ENCODE data around the gene NAGLU. TPM values are rescaled to one million over a fixed set of nuclear protein-coding genes. Genes with fewer than 3 reads are reported as not detected.

The NAGLU gene
- total and polyA plus RNA-seq, 2 of the 13 experiments (the other 11 are each of a cell fraction or from before 2014, with no cell fraction given), result 28.2 to 40.1 TPM

DNA sequence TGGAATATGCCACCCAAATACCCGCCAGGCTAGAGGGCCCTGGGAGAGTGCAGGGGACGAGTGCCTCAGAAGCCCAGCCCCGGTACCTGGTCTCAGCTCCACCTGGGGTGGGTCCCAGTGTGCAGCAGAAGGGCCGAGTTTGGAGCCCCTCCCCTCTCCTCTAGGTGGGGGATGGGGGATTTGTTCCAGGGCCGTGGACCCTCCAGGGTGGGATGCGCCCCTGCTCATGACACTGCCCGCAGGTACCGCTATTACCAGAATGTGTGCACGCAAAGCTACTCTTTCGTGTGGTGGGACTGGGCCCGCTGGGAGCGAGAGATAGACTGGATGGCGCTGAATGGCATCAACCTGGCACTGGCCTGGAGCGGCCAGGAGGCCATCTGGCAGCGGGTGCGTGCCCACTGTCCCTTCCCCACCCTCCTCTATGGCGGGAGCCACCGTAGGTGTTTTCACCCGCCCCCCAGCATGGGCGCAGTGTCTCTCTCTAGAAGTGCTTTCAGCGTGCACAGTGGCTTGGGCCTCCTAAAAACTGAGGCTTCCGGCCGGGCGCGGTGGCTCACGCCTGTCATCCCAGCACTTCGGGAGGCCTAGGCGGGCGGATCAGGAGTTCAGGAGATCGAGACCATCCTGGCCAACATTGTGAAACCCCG is 1.2 kb downstream of the NAGLU start (continued):
- no peak for TF ChIP-seq ZNF609 (CRISPR knock-in tag; IDR thresholded peaks at IDR 0.05; ENCODE audit: borderline replicate concordance)
- TF ChIP-seq ZIK1 (CRISPR knock-in tag; IDR thresholded peaks at IDR 0.05; ENCODE audit: borderline replicate concordance, low read depth), result no peak
- no peak for TF ChIP-seq ZKSCAN5 (CRISPR knock-in tag; IDR thresholded peaks at IDR 0.05)
- no peak for TF ChIP-seq HNRNPLL (IDR thresholded peaks at IDR 0.05; ENCODE audit: low read depth, low read length, poor library complexity, severe bottlenecking)
- TF ChIP-seq, protein P1, sequence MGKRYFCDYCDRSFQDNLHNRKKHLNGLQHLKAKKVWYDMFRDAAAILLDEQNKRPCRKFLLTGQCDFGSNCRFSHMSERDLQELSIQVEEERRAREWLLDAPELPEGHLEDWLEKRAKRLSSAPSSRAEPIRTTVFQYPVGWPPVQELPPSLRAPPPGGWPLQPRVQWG (CRISPR knock-in tag; IDR thresholded peaks at IDR 0.05; ENCODE audit: borderline replicate concordance, low read depth), result no peak
- no peak for TF ChIP-seq MXI1 (IDR thresholded peaks at IDR 0.05; ENCODE audit: borderline replicate concordance, low read depth, low read length)
- no peak for TF ChIP-seq TBL1XR1 (IDR thresholded peaks at IDR 0.05; ENCODE audit: borderline replicate concordance, low read length, partially characterized antibody)
- TF ChIP-seq, protein P2, sequence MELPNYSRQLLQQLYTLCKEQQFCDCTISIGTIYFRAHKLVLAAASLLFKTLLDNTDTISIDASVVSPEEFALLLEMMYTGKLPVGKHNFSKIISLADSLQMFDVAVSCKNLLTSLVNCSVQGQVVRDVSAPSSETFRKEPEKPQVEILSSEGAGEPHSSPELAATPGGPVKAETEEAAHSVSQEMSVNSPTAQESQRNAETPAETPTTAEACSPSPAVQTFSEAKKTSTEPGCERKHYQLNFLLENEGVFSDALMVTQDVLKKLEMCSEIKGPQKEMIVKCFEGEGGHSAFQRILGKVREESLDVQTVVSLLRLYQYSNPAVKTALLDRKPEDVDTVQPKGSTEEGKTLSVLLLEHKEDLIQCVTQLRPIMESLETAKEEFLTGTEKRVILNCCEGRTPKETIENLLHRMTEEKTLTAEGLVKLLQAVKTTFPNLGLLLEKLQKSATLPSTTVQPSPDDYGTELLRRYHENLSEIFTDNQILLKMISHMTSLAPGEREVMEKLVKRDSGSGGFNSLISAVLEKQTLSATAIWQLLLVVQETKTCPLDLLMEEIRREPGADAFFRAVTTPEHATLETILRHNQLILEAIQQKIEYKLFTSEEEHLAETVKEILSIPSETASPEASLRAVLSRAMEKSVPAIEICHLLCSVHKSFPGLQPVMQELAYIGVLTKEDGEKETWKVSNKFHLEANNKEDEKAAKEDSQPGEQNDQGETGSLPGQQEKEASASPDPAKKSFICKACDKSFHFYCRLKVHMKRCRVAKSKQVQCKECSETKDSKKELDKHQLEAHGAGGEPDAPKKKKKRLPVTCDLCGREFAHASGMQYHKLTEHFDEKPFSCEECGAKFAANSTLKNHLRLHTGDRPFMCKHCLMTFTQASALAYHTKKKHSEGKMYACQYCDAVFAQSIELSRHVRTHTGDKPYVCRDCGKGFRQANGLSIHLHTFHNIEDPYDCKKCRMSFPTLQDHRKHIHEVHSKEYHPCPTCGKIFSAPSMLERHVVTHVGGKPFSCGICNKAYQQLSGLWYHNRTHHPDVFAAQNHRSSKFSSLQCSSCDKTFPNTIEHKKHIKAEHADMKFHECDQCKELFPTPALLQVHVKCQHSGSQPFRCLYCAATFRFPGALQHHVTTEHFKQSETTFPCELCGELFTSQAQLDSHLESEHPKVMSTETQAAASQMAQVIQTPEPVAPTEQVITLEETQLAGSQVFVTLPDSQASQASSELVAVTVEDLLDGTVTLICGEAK (IDR thresholded peaks at IDR 0.05), result no peak
- TF ChIP-seq, protein P2 (CRISPR knock-in tag; IDR thresholded peaks at IDR 0.05), result no peak
- TF ChIP-seq SNRNP70 (IDR thresholded peaks at IDR 0.05; ENCODE audit: low read depth, low read length), result no peak
- TF ChIP-seq IRF9 (CRISPR knock-in tag; IDR thresholded peaks at IDR 0.05; ENCODE audit: borderline replicate concordance), result no peak
- no peak for TF ChIP-seq SCMH1 (CRISPR knock-in tag; IDR thresholded peaks at IDR 0.05; ENCODE audit: borderline replicate concordance)
- TF ChIP-seq ZNF326 (CRISPR knock-in tag; IDR thresholded peaks at IDR 0.05; ENCODE audit: borderline replicate concordance), result no peak

Data from HepG2 (cell line).